Forelimb muscle (tissue), 1 donor: ENCODE measurements around the gene AFDN. TPM values are rescaled to one million over a fixed set of nuclear protein-coding genes. Genes with fewer than 3 reads are reported as not detected.
"Not testable (repeated sequence)": the region's sequence is repeated elsewhere in the genome, so short reads cannot be mapped to it uniquely, and the experiment has no call there.

Experiments used
- DNase-seq: peaks from one replicate; pipeline ENCODE4 v3.0.0-alpha.2; 2013; ENCODE audit warnings: low read depth
- polyA plus RNA-seq: library from polyadenylated mRNA; unstranded; fragments of 120-200 nt; gene quantifications from one replicate; pipeline ENCODE4 v1.2.1, GENCODE V29; 2013; ENCODE audit not compliant: insufficient read length

AFDN gene
- polyA plus RNA-seq, 1 donor, result 45.7 TPM

DNA sequence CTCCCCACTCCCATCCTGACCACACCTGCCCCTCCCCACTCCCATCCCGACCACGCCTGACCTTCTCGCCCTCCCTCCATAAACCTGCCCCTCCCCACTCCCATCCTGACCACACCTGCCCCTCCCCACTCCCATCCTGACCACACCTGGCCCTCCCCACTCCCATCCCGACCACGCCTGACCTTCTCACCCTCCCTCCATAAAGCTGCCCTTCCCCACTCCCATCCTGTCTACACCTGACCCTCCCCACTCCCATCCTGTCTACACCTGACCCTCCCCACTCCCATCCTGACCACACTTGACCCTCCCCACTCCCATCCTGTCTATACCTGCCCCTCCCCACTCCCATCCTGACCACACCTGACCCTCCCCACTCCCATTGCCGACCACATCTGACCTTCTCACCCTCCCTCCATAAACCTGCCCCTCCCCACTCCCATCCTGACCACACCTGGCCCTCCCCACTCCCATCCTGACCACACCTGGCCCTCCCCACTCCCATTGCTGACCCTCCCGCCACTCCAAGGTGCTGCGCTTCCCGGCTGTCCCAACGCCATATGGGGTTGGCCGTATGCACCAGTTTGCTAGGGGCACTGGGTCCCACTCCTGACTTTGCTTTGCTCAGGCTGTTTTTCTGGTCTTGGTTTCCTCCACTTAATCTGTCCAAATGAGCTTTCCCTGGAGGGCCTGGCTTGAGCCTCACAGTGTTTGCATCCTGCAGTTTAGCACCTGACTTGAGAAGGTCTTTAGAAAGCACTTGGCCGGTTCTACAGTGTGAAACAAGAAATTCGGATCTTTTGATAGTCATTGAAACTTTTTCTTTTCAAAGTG lies 173.7 kb downstream of the AFDN start:
- DNase-seq, result no peak

DNA sequence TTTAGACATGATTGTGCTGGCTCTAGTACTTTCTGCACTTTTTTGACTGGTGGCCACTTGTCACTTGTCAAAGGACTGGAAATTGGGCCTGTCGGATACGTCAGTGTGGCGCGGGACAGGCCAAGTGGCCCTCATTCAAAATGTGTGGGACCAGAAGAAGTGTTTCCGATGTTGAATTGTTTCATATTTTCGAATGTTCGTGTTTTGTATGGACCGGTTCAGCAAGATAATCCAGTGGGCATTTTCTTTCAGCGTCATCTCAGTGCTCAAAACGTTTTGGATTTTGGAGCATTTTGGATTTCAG lies 174.3 kb downstream of the AFDN start:
- DNase-seq, result no peak

GRCh38 chr6:168001514-168001913 lies 174.8 kb downstream of the AFDN start:
- DNase-seq, result not testable (repeated sequence)

GRCh38 chr6:168002804-168003203 lies 176.1 kb downstream of the AFDN start:
- DNase-seq, result no peak

DNA sequence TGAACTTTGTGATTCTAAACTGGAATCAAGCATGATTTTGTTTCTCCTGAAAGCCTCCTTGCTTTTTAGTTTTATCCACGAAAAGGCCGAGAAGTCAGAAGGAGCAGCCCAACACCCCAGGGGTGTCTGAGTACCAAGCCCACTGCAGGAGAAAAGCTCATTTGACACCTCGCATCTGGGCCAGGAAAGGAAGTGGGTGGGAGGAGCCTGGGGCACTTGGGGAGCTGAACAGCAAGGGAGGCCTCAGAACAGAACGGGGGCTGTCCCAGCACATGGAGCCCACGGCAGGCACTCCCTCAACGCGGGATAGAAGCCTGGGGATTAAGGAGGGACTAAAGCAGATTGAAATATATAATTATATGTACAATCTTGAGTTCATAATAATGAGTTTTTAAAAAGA lies 177.3 kb downstream of the AFDN start:
- DNase-seq, result no peak

GRCh38 chr6:168004945-168005344 lies 178.2 kb downstream of the AFDN start:
- no peak for DNase-seq

DNA sequence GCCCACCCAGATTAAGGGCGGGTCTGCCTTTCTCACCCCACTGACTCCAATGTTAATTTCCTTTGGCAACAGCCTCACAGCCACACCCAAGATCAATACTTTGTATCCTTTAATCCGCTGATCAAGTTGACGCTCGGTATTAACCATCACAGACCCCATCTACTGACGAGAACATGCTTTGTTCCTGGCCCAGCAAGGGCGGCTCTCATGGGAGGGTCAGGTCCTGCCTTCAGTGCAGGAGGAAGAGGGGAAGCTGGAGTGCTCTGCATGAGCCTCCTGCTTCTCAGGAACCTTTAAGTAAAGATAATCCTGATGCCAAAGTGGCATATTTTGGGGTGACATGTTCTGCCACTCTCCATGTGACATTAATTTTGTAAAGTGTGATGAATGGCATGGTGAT lies 179.1 kb downstream of the AFDN start:
- no peak for DNase-seq

DNA sequence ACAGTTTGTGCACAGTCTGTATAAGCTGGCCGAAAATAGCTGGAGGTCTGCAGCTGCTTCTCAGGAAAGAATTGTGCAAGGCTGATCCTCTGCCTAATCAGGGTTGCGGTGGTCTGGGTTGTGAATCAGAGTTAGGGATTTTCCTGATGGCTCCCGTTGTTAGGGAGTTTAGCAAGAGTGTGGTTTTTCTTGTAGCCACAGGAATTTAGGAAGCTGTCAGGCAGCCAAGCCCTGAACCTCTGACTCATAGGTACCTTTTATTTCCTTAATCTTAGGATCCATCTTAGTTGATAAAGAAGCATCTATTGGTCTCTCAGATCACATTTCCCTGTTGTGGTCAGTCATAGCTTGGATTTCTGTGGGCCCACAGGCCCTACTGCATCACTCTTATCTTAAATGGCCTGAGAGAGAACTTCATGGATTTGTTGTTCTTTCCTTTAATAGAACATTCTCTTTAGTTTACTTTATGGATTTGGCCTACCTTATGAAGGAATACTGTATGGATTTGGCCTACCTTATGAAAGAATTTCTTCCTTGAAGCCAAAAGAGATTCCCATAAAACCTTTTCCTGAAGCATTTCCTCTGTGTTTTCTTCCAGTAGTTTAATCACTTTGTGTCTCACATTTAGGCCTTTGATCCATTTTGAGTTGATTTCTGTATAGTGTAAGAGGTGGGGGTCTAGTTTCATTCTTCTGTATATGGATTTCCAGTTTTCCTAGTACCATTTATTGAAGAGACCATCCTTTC lies 181.1 kb downstream of the AFDN start:
- no peak for DNase-seq

DNA sequence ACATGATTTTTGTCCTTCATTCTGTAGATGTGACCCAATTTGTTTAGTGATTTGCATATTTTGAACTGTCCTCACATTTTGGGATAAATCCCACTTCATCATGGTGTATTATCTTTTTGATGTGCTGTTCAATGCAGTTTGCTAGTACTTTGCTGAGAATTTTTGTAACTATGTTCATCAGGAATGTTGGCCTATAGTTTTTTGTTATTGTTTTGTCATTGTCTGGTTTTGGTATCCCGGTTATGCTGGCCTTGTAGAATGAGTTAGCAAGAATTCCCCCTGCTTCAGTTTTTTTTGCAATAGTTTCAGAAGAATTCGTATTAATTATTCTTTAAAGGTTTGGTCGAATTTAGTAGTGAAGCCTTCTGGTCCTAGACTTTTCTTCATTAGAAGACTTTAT lies 182.6 kb downstream of the AFDN start:
- DNase-seq, result no peak

DNA sequence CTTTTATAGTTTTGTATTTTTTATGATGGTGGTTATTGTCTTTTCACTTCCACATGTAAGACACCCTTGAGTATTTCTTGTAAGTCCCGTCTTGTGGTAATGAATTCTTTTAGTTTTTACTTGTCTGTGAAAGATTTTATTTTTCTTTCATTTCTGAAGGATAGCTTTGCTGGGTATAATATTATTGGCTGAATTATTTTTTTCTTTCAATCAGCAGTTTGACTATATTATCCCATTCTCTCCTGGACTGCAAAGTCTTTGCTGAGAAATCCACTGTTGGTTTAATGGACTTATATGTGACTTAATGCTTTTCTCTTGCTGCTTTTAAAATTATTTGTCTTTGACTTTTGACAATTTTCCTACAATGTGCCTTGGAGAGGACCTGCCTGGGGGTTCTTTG lies 184.6 kb downstream of the AFDN start:
- no peak for DNase-seq

GRCh38 chr6:168012431-168013249 lies 185.9 kb downstream of the AFDN start:
- DNase-seq, result no peak

DNA sequence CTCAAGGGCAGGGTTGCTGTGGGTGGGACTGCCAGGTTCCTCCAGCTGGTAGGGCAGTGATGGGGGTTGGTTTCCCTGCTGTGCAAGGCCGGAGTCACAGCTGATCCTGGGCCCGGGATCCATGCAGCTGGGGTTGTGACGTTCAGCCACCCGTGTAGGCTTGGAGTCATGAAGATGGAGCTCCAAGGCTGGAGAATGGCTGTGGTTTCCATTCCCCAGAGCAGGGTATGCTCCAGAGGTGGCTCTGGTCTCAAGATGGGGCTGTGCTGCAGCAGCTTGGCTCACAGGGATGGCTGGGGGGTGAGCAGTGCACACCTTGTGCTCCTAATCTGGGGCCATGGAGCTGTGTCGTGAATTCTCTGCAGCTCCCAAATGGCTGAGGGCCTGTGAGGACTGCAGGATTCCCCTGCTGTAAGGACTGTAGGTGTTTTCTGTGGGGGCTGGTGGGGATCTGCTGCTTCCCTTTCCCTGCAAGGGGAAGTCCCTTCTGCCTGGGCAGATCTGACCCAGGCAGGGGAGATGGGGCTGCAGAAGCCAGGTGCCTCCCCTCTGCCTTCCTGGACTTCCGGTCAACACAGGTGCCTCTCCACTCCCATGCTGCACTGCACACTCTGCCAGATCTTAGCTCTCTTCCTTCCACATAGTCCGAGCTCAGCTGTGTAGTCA lies 186.7 kb downstream of the AFDN start:
- DNase-seq, result no peak

DNA sequence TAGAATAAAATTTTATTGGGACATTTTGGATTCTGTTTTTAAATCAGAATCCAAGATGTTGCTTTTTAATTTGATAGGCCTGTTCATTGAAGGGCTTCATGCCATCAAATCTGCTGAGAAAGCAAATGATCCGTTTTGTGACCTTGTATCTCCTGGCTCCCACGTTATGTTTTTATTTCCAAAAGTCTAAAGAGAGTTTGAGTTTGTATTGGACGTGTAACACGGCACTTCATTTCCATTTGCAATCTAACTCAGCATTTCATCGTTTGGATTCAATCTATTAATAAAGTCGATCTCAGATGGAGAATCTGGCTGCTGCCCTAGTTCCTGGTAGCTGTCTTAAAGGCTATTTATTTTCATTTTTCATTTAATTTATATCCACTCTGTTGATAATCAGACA lies 187.7 kb downstream of the AFDN start:
- DNase-seq, result no peak

GRCh38 chr6:168015009-168015408 lies 188.3 kb downstream of the AFDN start:
- no peak for DNase-seq

DNA sequence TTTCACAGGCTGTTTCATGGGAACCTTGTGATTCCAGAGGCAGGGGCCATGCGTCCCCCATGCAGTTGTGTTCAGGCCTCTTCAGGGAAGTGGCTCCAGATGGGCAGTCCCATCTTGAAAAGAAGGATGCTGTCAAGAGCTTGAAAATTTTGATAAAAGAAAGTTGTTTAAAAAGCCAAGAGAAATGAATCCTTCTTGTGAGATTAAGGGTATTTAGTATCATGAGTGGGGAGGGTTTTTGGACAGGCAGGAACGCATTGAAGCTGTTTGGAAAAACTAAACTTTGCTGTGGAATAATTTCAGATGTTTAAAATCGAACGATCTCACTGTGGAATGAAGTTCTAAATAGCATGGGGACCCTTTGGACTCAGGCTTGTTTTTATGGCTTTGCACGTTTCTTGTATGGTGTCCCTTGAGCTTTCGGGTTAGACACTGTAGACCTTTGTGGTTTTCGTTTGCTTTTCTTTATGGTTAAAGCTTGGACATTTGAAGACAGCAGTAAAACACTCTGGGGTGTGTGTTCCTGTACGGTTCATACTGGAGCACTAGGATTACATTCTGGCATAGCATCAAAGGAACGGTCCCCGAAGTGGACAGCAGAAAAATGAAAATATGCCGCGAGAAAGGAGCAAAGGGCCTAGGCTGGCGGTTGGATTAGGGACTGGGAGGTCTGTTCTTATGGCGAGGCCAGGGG lies 188.9 kb downstream of the AFDN start:
- DNase-seq, result no peak

GRCh38 chr6:168016176-168016620 lies 189.5 kb downstream of the AFDN start:
- DNase-seq, result no peak

- DNase-seq, result no peak
These were observed 190.2 kb downstream of the AFDN start for GRCh38 chr6:168016721-168017525.

- no peak for DNase-seq
These were observed 190.9 kb downstream of the AFDN start for GRCh38 chr6:168017629-168018028.

DNA sequence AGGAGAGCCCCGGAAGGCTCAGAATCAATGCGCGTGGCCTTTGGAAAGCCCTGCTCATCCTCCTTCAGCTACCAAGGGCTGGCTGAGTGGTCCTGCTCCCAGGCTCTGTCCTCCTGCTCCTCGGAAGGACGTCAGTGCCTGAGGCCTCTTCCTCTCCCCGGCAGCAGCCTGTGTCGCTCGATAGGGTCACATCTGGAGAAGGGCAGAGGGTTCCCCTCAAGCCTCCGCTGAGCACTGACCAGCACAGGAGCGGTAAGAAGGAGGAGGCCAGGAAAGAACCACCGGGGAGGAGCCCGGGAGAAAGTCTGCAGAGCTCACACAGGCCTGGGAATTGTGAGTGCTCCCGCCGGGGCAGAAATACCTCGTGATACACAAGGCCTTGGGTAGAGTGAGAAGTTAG lies 192.0 kb downstream of the AFDN start:
- DNase-seq, result no peak

- DNase-seq, result no peak
These were observed 193.5 kb downstream of the AFDN start for GRCh38 chr6:168020242-168020641.
